DND-41 (cell line): Measurements from ENCODE around the gene HMGA1.

Source experiments
- EZH2 ChIP-seq: IDR thresholded peaks from 3 replicates; pipeline ENCODE4 v1.6.1; 2012; ENCODE audit warnings: borderline replicate concordance, low read depth, mild to moderate bottlenecking, moderate library complexity, low read length, inconsistent platforms; ENCODE audit not compliant: severe bottlenecking
- TF ChIP-seq, protein P1 (sequence below): IDR thresholded peaks from 2 replicates; pipeline ENCODE4 v1.5.1; 2012; ENCODE audit warnings: borderline replicate concordance, low read length, moderate library complexity, mild to moderate bottlenecking; ENCODE audit not compliant: poor library complexity, severe bottlenecking; ENCODE audit errors: extremely low read depth

DNA sequence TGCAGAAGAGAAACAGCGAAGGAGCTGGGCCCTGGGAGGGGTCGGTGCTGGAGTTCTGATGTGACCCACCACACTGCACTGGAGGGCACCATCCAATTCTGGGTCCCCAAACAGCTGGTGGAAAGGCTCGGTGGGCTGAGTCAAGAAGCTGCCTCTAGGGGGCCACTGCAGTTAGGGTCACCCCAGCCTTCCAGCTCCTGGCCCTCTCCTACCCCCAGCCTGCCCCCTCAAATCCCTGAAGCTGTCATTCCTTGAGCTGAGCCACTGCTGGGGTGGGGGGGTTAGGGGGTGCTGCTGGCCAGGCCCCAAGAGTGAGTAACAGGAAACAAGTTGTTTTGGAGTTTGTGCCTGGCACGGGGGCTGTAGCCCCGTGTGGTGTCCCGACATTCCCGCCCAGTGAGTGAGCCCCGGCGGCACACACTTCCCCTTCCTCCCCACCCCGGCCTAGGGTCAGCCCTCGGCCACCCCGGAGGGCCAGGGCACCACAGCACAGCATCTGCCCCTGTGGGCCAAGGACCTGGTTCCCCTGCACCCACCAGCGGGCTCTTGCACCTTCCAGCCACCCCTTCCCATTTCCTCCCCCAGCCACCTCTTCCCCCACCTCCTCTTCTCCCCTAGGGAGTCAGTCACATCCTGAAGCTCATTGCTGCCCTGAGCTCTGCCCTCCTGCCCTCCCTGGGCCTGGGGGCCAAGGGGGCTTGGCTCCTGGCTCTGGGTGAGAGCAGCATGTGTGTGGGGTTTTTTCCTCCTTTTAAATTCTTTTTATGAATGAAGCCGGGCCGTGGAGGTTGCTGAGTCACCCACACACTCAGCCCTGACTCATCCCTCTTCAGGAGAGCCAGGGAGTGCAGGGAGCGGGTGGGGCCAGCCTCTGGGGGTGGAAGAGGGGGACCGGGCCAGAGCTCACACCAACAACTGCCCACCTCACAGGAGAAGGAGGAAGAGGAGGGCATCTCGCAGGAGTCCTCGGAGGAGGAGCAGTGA, 7.5 kb downstream of the HMGA1 start:
- TF ChIP-seq EZH2, result no peak
- TF ChIP-seq, protein P1, sequence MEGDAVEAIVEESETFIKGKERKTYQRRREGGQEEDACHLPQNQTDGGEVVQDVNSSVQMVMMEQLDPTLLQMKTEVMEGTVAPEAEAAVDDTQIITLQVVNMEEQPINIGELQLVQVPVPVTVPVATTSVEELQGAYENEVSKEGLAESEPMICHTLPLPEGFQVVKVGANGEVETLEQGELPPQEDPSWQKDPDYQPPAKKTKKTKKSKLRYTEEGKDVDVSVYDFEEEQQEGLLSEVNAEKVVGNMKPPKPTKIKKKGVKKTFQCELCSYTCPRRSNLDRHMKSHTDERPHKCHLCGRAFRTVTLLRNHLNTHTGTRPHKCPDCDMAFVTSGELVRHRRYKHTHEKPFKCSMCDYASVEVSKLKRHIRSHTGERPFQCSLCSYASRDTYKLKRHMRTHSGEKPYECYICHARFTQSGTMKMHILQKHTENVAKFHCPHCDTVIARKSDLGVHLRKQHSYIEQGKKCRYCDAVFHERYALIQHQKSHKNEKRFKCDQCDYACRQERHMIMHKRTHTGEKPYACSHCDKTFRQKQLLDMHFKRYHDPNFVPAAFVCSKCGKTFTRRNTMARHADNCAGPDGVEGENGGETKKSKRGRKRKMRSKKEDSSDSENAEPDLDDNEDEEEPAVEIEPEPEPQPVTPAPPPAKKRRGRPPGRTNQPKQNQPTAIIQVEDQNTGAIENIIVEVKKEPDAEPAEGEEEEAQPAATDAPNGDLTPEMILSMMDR, result peak; percentile 54
